RWPE2 (cell line): ENCODE data around the gene TBR1.

ENCODE experiments used
- ATAC-seq: fragments of 200-7000 bp; cut with Tn5 transposase; 3 replicates; pipeline ENCODE4 v1.9.1; 2021; ENCODE audit warnings: low read depth
- DNase-seq: peaks from one replicate; pipeline ENCODE4 v3.0.0-alpha.2; 2020; ENCODE audit warnings: low spot score
- H3K27ac ChIP-seq: fragments of 450-650 bp; 2 replicates; pipeline ENCODE4 v1.5.1; 2017; ENCODE audit warnings: mild to moderate bottlenecking; ENCODE audit not compliant: poor library complexity, severe bottlenecking
- H3K27me3 ChIP-seq: fragments of 250-450 bp; sonication (Bioruptor Pico); 2 replicates; pipeline ENCODE4 v1.5.1; 2021; ENCODE audit warnings: mild to moderate bottlenecking, moderate library complexity; ENCODE audit not compliant: insufficient read depth, poor library complexity, severe bottlenecking
- H3K36me3 ChIP-seq: fragments of 250-450 bp; sonication (Bioruptor Pico); 2 replicates; pipeline ENCODE4 v1.5.1; 2020; ENCODE audit warnings: low read depth, mild to moderate bottlenecking, moderate library complexity
- H3K4me1 ChIP-seq: fragments of 250-450 bp; sonication (Bioruptor Pico); 2 replicates; pipeline ENCODE4 v1.5.1; 2021; ENCODE audit warnings: mild to moderate bottlenecking, moderate library complexity; ENCODE audit not compliant: insufficient read depth, poor library complexity, severe bottlenecking
- H3K4me3 ChIP-seq: fragments of 250-450 bp; sonication (Bioruptor Pico); 2 replicates; pipeline ENCODE4 v1.5.1; 2021; ENCODE audit warnings: mild to moderate bottlenecking, moderate library complexity; ENCODE audit not compliant: severe bottlenecking
- H3K9me3 ChIP-seq: fragments of 250-450 bp; sonication (Bioruptor Pico); 2 replicates; pipeline ENCODE4 v1.5.1; 2021; ENCODE audit warnings: mild to moderate bottlenecking, moderate library complexity; ENCODE audit not compliant: severe bottlenecking
- TF ChIP-seq, protein P1 (sequence below): fragments of 450-650 bp; IDR thresholded peaks from one replicate; pipeline ENCODE4 v1.5.1; 2017; ENCODE audit warnings: mild to moderate bottlenecking, moderate library complexity; ENCODE audit not compliant: poor library complexity, severe bottlenecking

The TBR1 gene

DNA sequence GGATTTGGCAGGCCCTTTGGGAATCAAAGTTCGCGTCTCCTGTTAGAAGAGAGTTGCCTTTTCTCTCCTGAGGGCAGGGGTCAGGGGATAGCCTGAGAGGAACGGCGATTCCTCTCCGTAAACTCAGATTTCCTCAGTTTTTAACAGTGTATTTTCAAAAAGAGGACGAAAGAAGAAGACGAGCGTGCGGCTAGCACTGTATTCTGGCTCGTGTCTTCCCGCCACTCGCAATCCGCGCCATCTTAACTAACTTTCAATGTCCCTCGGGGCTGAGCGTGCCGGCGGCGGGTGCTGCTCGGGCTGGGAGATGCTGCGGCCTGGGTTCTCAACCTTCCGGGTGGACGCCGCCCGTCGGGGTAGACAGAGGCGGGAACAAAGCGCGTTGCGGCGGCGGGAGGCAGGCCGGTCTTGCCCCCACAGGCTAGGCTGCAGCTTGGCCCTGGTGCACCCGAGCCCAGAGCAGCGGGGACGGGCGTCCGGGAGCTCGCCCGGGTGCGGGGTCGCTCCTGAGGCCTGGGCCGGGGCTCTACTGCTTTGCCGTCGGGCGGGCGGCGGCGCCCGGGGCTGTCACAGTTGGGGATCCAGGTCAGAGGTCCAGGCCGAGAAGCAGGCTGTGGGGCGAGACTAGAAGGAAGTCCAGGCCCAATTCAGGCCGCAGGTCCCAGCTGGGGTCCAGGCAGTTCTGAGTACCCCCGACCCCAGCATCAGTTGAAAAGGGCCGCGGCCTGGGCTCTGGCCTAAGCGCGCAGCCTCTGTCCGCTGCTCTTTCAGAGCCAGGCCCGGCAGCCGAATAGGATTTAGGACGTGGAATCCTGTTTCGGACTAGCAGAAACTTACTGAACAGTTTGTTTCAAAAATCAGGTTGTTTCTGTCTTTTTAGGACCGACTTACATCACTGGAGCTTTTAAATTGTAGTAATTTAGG, 11.8 kb downstream of the TBR1 start:
- TF ChIP-seq, protein P1, sequence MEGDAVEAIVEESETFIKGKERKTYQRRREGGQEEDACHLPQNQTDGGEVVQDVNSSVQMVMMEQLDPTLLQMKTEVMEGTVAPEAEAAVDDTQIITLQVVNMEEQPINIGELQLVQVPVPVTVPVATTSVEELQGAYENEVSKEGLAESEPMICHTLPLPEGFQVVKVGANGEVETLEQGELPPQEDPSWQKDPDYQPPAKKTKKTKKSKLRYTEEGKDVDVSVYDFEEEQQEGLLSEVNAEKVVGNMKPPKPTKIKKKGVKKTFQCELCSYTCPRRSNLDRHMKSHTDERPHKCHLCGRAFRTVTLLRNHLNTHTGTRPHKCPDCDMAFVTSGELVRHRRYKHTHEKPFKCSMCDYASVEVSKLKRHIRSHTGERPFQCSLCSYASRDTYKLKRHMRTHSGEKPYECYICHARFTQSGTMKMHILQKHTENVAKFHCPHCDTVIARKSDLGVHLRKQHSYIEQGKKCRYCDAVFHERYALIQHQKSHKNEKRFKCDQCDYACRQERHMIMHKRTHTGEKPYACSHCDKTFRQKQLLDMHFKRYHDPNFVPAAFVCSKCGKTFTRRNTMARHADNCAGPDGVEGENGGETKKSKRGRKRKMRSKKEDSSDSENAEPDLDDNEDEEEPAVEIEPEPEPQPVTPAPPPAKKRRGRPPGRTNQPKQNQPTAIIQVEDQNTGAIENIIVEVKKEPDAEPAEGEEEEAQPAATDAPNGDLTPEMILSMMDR, result no peak
- ATAC-seq, result no peak
- no peaks in the 10 kb centered on the region for H3K9me3 ChIP-seq
- no peak overlapping the region for H3K27ac ChIP-seq
- H3K4me1 ChIP-seq, result no peaks in the 10 kb centered on the region
- H3K4me3 ChIP-seq, result no peak overlapping the region
- DNase-seq, result no peak
- peaks cover 93% of the 10 kb centered on the region for H3K27me3 ChIP-seq
- H3K36me3 ChIP-seq, result no peaks in the 10 kb centered on the region

DNA sequence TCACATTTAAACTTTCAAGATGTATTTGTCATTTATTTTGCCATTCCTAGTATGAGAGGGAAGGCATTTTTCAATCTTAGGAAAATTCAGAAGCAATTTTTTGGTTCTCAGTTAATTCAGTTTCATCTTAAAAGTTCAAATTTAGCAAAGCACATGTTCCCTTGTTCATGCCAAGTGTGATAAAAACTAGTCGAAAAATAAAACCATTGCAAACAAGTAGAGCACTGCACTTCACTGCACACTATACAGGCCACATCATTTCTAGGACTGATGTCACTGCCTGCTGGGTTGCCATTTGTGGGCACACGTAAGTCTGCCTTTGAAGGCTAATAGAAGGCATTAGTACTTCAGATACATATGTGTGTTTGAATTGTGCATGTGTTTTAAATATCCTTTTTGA, 14.3 kb downstream of the TBR1 start:
- Histone ChIP-seq H3K36me3 (no peaks in the 10 kb centered on the region), H3K4me1 (no peaks in the 10 kb centered on the region), H3K4me3 (no peak overlapping the region), H3K27ac (no peak overlapping the region), H3K27me3 (peaks cover 89% of the 10 kb centered on the region), H3K9me3 (no peaks in the 10 kb centered on the region)
- DNase-seq, result no peak
- ATAC-seq, result no peak
- TF ChIP-seq, protein P1, result no peak

DNA sequence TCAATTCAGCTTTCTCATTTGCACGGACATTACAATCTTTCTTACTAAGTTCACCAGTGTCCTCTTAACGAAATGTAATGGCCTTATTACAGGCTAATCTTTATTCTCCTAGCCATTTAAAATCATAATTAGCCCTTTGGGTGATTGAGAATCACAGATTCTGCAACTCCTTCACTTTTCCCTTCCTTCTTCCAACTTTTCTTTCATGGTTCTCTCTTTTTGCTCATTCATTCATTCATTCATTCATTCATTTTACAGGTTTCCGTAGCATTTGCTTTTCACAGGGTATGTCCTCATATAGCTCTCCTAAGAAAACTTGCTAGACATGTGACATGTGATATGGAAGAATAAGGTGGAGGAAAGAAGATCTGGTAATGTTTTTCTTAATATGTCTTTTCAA, 16.0 kb downstream of the TBR1 start:
- peaks cover 83% of the 10 kb centered on the region for H3K27me3 ChIP-seq
- TF ChIP-seq, protein P1, result no peak
- H3K9me3 ChIP-seq, result no peaks in the 10 kb centered on the region
- no peaks in the 10 kb centered on the region for H3K36me3 ChIP-seq
- no peak overlapping the region for H3K4me3 ChIP-seq
- no peak overlapping the region for H3K27ac ChIP-seq
- no peaks in the 10 kb centered on the region for H3K4me1 ChIP-seq
- no peak for ATAC-seq
- no peak for DNase-seq

DNA sequence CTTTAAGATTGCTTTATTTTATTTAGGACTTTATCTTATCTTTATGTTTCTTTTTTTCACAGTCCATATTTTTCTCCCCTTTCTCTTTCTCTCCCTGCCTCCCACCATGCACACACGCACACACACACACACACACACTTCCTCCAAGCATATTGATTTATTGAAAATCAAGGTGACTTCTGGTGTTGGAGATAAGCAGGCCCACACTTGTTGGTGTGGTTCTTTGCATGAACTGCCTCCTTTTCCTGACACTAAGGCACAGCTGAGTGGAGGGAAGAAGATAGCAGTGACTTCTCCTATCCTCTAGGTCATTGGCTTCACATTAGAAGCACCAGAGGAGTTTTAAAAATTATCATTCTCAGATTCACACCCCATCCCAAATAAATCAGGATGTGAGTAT, 18.0 kb downstream of the TBR1 start:
- no peaks in the 10 kb centered on the region for H3K4me1 ChIP-seq

More for the DNA sequence above, 18.0 kb downstream of the TBR1 start:
- peaks cover 80% of the 10 kb centered on the region for H3K27me3 ChIP-seq
- ATAC-seq (no peak), DNase-seq (no peak)
- no peak overlapping the region for H3K4me3 ChIP-seq
- no peak overlapping the region for H3K27ac ChIP-seq
- no peaks in the 10 kb centered on the region for H3K36me3 ChIP-seq
- TF ChIP-seq, protein P1, result no peak
- no peaks in the 10 kb centered on the region for H3K9me3 ChIP-seq
